NCI-H146 treated with DMSO at 0.1 percent for 48 hours (cell line): Measurements from ENCODE around the gene AKAP6.

Experiments used
- DNase-seq: peaks from one replicate; lab custom pipeline; 2025; ENCODE audit not compliant: unreplicated experiment; lab: John Stamatoyannopoulos, UW

Gene AKAP6

GRCh38 chr14:32531942-32532515 is 202.9 kb downstream of the AKAP6 start:
- DNase-seq = no peak

GRCh38 chr14:32534145-32534544 is 205.0 kb downstream of the AKAP6 start:
- no peak for DNase-seq

- DNase-seq = no peak
These were observed 207.1 kb downstream of the AKAP6 start for GRCh38 chr14:32536175-32536574.

GRCh38 chr14:32537166-32537565 is 208.1 kb downstream of the AKAP6 start:
- no peak for DNase-seq

- no peak for DNase-seq
These were observed 213.4 kb downstream of the AKAP6 start for GRCh38 chr14:32542507-32542906.

GRCh38 chr14:32545095-32545494 is 216.0 kb downstream of the AKAP6 start:
- no peak for DNase-seq

- no peak for DNase-seq
These were observed 216.6 kb downstream of the AKAP6 start for GRCh38 chr14:32545506-32546210.

- no peak for DNase-seq
These were observed 217.1 kb downstream of the AKAP6 start for GRCh38 chr14:32546246-32546645.

GRCh38 chr14:32552766-32553165 is 223.7 kb downstream of the AKAP6 start:
- no peak for DNase-seq

- DNase-seq = no peak
These were observed 229.9 kb downstream of the AKAP6 start for GRCh38 chr14:32559048-32559447.

GRCh38 chr14:32559590-32559989 is 230.5 kb downstream of the AKAP6 start:
- DNase-seq = no peak

- DNase-seq = peak; percentile 4
These were observed 231.2 kb downstream of the AKAP6 start for GRCh38 chr14:32560209-32560857.

GRCh38 chr14:32561520-32561919 is 232.4 kb downstream of the AKAP6 start:
- DNase-seq = no peak

GRCh38 chr14:32564596-32564995 is 235.5 kb downstream of the AKAP6 start:
- DNase-seq = no peak

GRCh38 chr14:32565256-32565655 is 236.2 kb downstream of the AKAP6 start:
- DNase-seq = no peak

GRCh38 chr14:32567543-32568384 is 238.7 kb downstream of the AKAP6 start:
- no peak for DNase-seq

GRCh38 chr14:32571551-32571950 is 242.5 kb downstream of the AKAP6 start:
- no peak for DNase-seq

- DNase-seq = no peak
These were observed 243.1 kb downstream of the AKAP6 start for GRCh38 chr14:32571995-32572866.

GRCh38 chr14:32572867-32573150 is 243.7 kb downstream of the AKAP6 start:
- DNase-seq = no peak

GRCh38 chr14:32574269-32574668 is 245.2 kb downstream of the AKAP6 start:
- DNase-seq = no peak
